HCT116 (cell line): Measurements from ENCODE around the gene PRR3. TPM values are rescaled to one million over a fixed set of nuclear protein-coding genes. Genes with fewer than 3 reads are reported as not detected.

Experiments
- ATAC-seq: fragments of 200-7000 bp; cut with Tn5 transposase; 2 replicates; pipeline ENCODE4 v1.9.1; 2020; ENCODE audit warnings: mild to moderate bottlenecking, moderate library complexity
- BruUV-seq: library from RNA; stranded (reverse); fragments of 400-500 nt; replicated peaks from 2 replicates; lab custom pipeline; 2021; lab: Mats Ljungman, UMichigan
- CTCF ChIA-PET: fragments of 300-600 bp; sonication (Branson Sonifier 250); formaldehyde crosslinking; loops from one replicate; lab custom pipeline; 2021; ENCODE audit warnings: antibody characterized with exemption; lab: Charles Lee
- POLR2A ChIA-PET: fragments of 300-600, 350-600 bp; sonication (Branson Sonifier 250); formaldehyde crosslinking; loops from one replicate; lab custom pipeline; 2021; ENCODE audit warnings: antibody characterized with exemption; lab: Charles Lee
- RAD21 ChIA-PET, 2 experiments: fragments of 300-600 bp; sonication (Branson Sonifier 250); formaldehyde crosslinking; loops; one replicate each; lab custom pipeline; 2023; ENCODE audit warnings: low total read pairs in 2 of 2; ENCODE audit not compliant: uncharacterized antibody in 2 of 2, unreplicated experiment in 2 of 2, low non-redundant PET in 1 of 2; lab: Charles Lee
- DNase-seq: peaks from one replicate; pipeline ENCODE4 v3.0.0-alpha.2; 2010; ENCODE audit warnings: low read depth, low spot score
- H2AFZ ChIP-seq: fragments of 200-600 bp; shearing (Covaris generic), sonication (generic); 2 replicates; pipeline ENCODE4 v1.6.1; 2017; ENCODE audit warnings: low read depth, mixed run types, mixed read lengths, antibody characterized with exemption, low read length; ENCODE audit not compliant: poor library complexity, severe bottlenecking
- H3K27ac ChIP-seq: 2 replicates; pipeline ENCODE4 v1.5.1; 2012; ENCODE audit warnings: low read depth, low read length
- H3K27me3 ChIP-seq: fragments of 200-600 bp; sonication (generic); 2 replicates; pipeline ENCODE4 v1.6.1; 2016; ENCODE audit warnings: mixed run types, low read length, mixed read lengths; ENCODE audit not compliant: insufficient read depth
- H3K36me3 ChIP-seq, 2 experiments: fragments of 200-500 bp in 1 of 2; fragments of 200-600 bp in 1 of 2; sonication (Bioruptor generic) in 1 of 2; sonication (generic) in 1 of 2; 2 replicates each; pipeline versions ENCODE4 v1.5.1 to v1.6.1; 2014 to 2016; ENCODE audit warnings: low read length in 2 of 2, inconsistent platforms in 1 of 2, mixed read lengths in 1 of 2, mixed run types in 1 of 2; ENCODE audit not compliant: insufficient read depth in 2 of 2, control insufficient read depth in 1 of 2
- H3K4me1 ChIP-seq, 2 experiments: fragments of 200-600 bp in 1 of 2; sonication (generic) in 1 of 2; 2 replicates each; pipeline versions ENCODE4 v1.5.1 to v1.6.1; 2012 to 2017; ENCODE audit warnings: low read length in 2 of 2, inconsistent platforms in 1 of 2, mild to moderate bottlenecking in 1 of 2, mixed read lengths in 1 of 2, mixed run types in 1 of 2, moderate library complexity in 1 of 2; ENCODE audit not compliant: insufficient read depth in 2 of 2, control insufficient read depth in 1 of 2
- H3K4me2 ChIP-seq: fragments of 200-600 bp; sonication (generic); 2 replicates; pipeline ENCODE4 v1.6.1; 2017; ENCODE audit warnings: mixed run types, low read length, mixed read lengths
- H3K4me3 ChIP-seq, 2 experiments: fragments of 200-600 bp in 1 of 2; sonication (generic) in 1 of 2; replicated peaks in 1 of 2; 2 replicates each; pipeline ENCODE4 v1.5.1; 2011 to 2016; ENCODE audit warnings: low read length in 2 of 2, control low read depth in 1 of 2, low read depth in 1 of 2, mild to moderate bottlenecking in 1 of 2, mixed read lengths in 1 of 2, mixed run types in 1 of 2
- H3K79me2 ChIP-seq: fragments of 200-600 bp; sonication (generic); 2 replicates; pipeline ENCODE4 v1.6.1; 2017; ENCODE audit warnings: mild to moderate bottlenecking, mixed run types, low read length, moderate library complexity, mixed read lengths; ENCODE audit not compliant: insufficient read depth
- H3K9ac ChIP-seq: fragments of 200-600 bp; sonication (generic); 2 replicates; pipeline ENCODE4 v1.6.1; 2016; ENCODE audit warnings: low read length, mixed read lengths
- H3K9me2 ChIP-seq: fragments of 200-600 bp; sonication (generic), shearing (Covaris generic); 2 replicates; pipeline ENCODE4 v1.6.1; 2017; ENCODE audit warnings: mixed run types, mild to moderate bottlenecking, moderate library complexity; ENCODE audit not compliant: insufficient read depth
- H3K9me3 ChIP-seq, 2 experiments: fragments of 200-500 bp in 1 of 2; fragments of 200-600 bp in 1 of 2; sonication (Bioruptor generic) in 1 of 2; sonication (generic) in 1 of 2; 2 replicates each; pipeline ENCODE4 v1.6.1; 2014 to 2017; ENCODE audit warnings: low read length in 2 of 2, mixed read lengths in 2 of 2, inconsistent platforms in 1 of 2, low read depth in 1 of 2, mild to moderate bottlenecking in 1 of 2, mixed run types in 1 of 2, moderate library complexity in 1 of 2; ENCODE audit not compliant: control insufficient read depth in 1 of 2, insufficient read depth in 1 of 2
- H4K20me1 ChIP-seq: fragments of 200-600 bp; sonication (generic), shearing (Covaris generic); 2 replicates; pipeline ENCODE4 v1.6.1; 2017; ENCODE audit warnings: mixed run types, mild to moderate bottlenecking, moderate library complexity; ENCODE audit not compliant: insufficient read depth
- EGR1 ChIP-seq: IDR thresholded peaks from 2 replicates; pipeline ENCODE4 v1.6.1; 2012; ENCODE audit warnings: low read depth
- ELF1 ChIP-seq: IDR thresholded peaks from 2 replicates; pipeline ENCODE4 v1.6.1; 2012; ENCODE audit warnings: low read depth, borderline replicate concordance
- EZH2phosphoT487 ChIP-seq: fragments of 200-600 bp; IDR thresholded peaks from 2 replicates; pipeline ENCODE4 v1.6.1; 2018; ENCODE audit warnings: antibody characterized with exemption, borderline replicate concordance
- POLR2A ChIP-seq: IDR thresholded peaks from 2 replicates; pipeline ENCODE4 v1.7.0; 2011; ENCODE audit warnings: borderline replicate concordance; ENCODE audit not compliant: insufficient read depth, insufficient read length; ENCODE audit errors: extremely low read depth
- POLR2AphosphoS5 ChIP-seq: IDR thresholded peaks from 2 replicates; pipeline ENCODE4 v1.6.1; 2011; ENCODE audit warnings: mild to moderate bottlenecking, low read depth, low read length, moderate library complexity
- ZNF274 ChIP-seq: fragments of 200-500 bp; sonication (Bioruptor generic); IDR thresholded peaks from 2 replicates; pipeline ENCODE4 v1.6.1; 2014; ENCODE audit warnings: mild to moderate bottlenecking, low read depth, low read length, inconsistent platforms
- intact Hi-C: fragments of 100-400 bp; cut with micrococcal nuclease; formaldehyde crosslinking; loops from 2 replicates; pipeline ENCODE4 v1.10.0; 2022
- total RNA-seq: library from RNA; stranded (reverse); gene quantifications from one replicate; pipeline ENCODE4 v1.2.1, GENCODE V29; 2021; ENCODE audit not compliant: unreplicated experiment
- TF ChIP-seq, protein P1 (sequence below): IDR thresholded peaks from 2 replicates; pipeline ENCODE4 v1.6.1; 2011; ENCODE audit warnings: mild to moderate bottlenecking, low read length, moderate library complexity; ENCODE audit not compliant: insufficient replicate concordance; ENCODE audit errors: extremely low read depth
- TF ChIP-seq, protein P2 (sequence below): IDR thresholded peaks from 2 replicates; pipeline ENCODE4 v1.6.1; 2012

Gene PRR3
- total RNA-seq, 1 experiment from 2014 or later: 16.7 TPM

DNA sequence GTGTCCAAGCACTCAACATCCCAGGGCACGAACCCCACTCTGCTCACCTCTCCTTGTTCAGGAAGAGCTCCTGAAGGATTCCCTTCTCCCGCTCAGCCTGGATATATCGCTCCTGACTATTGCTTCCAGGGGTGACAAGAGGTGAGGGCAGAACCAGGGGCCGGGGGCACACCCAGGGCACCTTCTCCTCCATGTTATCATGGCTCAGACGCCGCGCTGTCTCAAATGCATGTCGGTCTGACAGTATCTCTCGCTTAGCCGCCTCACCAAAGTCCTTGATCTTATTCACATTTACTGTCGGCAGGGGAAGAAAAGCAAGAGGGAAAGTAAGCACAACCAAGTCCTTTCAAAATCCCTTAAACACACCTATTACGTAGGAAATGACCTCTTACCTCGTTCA is 46.9 kb downstream of the PRR3 start (continued):
- TF ChIP-seq EGR1 (no peak), POLR2AphosphoS5 (no peak), POLR2A (no peak), EZH2phosphoT487 (no peak), ZNF274 (no peak), ELF1 (no peak)
- TF ChIP-seq, protein P1, sequence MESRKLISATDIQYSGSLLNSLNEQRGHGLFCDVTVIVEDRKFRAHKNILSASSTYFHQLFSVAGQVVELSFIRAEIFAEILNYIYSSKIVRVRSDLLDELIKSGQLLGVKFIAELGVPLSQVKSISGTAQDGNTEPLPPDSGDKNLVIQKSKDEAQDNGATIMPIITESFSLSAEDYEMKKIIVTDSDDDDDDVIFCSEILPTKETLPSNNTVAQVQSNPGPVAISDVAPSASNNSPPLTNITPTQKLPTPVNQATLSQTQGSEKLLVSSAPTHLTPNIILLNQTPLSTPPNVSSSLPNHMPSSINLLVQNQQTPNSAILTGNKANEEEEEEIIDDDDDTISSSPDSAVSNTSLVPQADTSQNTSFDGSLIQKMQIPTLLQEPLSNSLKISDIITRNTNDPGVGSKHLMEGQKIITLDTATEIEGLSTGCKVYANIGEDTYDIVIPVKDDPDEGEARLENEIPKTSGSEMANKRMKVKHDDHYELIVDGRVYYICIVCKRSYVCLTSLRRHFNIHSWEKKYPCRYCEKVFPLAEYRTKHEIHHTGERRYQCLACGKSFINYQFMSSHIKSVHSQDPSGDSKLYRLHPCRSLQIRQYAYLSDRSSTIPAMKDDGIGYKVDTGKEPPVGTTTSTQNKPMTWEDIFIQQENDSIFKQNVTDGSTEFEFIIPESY: no peak
- TF ChIP-seq, protein P2, sequence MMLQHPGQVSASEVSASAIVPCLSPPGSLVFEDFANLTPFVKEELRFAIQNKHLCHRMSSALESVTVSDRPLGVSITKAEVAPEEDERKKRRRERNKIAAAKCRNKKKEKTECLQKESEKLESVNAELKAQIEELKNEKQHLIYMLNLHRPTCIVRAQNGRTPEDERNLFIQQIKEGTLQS: no peak

DNA sequence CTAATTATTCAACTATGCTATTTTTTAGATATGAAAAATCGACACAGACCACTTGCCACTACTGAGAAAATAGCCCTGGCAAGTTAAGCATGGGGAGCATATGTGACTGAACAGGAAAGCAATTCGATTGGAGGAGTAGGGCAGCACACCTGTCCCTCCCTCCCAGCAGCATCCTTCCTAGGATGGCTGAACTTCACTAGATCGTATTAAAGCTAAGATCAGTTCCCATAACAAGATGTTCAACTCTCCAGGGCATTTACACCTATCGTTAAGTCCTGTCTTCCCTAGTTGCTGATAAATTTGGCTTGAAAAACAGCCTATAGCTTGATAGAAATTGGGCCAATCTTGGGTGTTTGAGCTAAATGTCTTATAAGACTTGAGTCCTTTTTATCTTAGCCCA is 53.0 kb downstream of the PRR3 start:
- ChIA-PET CTCF (interaction anchor here (0.9 kb wide), 1 partner anchor 10 kb away, joined by 3 read pairs; no protein-coding TSS in a partner anchor), RAD21 (no interaction called here), POLR2A (interaction anchor here (1.9 to 2.0 kb wide), 3 partner anchors 9 to 121 kb away, joined by 7 to 9 read pairs (median 8); no protein-coding TSS in a partner anchor)
- peaks cover 9 to 15% of the 10 kb centered on the region in 2 experiments for H3K4me1 ChIP-seq
- ATAC-seq (no peak), DNase-seq (no peak)
- no peak overlapping the region for H3K4me3 ChIP-seq
- TF ChIP-seq ELF1: no peak
- peak; percentile 65 for TF ChIP-seq POLR2AphosphoS5
- intact Hi-C loops: loop anchor here (5.0 to 10.0 kb wide), 2 partner anchors 128 to 205 kb away; no protein-coding TSS in a partner anchor
- peaks cover 38 to 53% of the 10 kb centered on the region in 2 experiments for H3K36me3 ChIP-seq
- peaks cover 73% of the 10 kb centered on the region for H3K79me2 ChIP-seq
- 0 out of 2 replicates have a peak, but pooled peaks cover 4% of the 10 kb centered on the region for H4K20me1 ChIP-seq
- H3K27me3 ChIP-seq: no peaks in the 10 kb centered on the region
- no TSS peak for BruUV-seq
- no peak overlapping the region for H2AFZ ChIP-seq
- H3K9ac ChIP-seq: no peak overlapping the region
- no peaks in the 10 kb centered on the region for H3K9me3 ChIP-seq
- no peak overlapping the region for H3K27ac ChIP-seq
- no peak overlapping the region for H3K4me2 ChIP-seq
- H3K9me2 ChIP-seq: no peaks in the 10 kb centered on the region
